Sigmoid colon (tissue), 4 donors: ENCODE data around the gene DYSF.

Experiments
- CTCF ChIP-seq, 4 experiments: fragments of 450-650 bp in 3 of 4; fragments of 200-600 bp in 1 of 4; IDR thresholded peaks; one replicate each; pipeline ENCODE4 v1.5.1; 2016 to 2019; ENCODE audit warnings: antibody characterized with exemption in 4 of 4, mild to moderate bottlenecking in 3 of 4, moderate library complexity in 2 of 4
- EP300 ChIP-seq, 4 donors: sonication (generic); formaldehyde crosslinking; IDR thresholded peaks; one replicate each; pipeline ENCODE4 v1.6.1; 2017; ENCODE audit warnings: antibody characterized with exemption in 4 of 4

GRCh38 chr2:71637736-71638135 is 184.4 kb downstream of the DYSF start:
- TF ChIP-seq CTCF (IDR thresholded peaks at IDR 0.05) (no peak), EP300 (IDR thresholded peaks at IDR 0.05) (no peak)
